IMR-90 (cell line): ENCODE results near the gene CTNS.

Experiments
- CEBPB ChIP-seq: IDR thresholded peaks from 2 replicates; pipeline ENCODE4 v1.6.1; 2012; ENCODE audit warnings: low read depth, low read length, improper control_type of control experiment
- CHD1 ChIP-seq: IDR thresholded peaks from 2 replicates; pipeline ENCODE4 v1.6.1; 2012; ENCODE audit warnings: low read depth, low read length, improper control_type of control experiment
- CTCF ChIP-seq: conservative IDR thresholded peaks from 2 replicates; pipeline ENCODE4 v1.5.1; 2012; ENCODE audit warnings: mild to moderate bottlenecking, low read depth, low read length, improper control_type of control experiment
- MAFK ChIP-seq: IDR thresholded peaks from 2 replicates; pipeline ENCODE4 v1.6.1; 2012; ENCODE audit warnings: low read depth, low read length, improper control_type of control experiment
- MAZ ChIP-seq: IDR thresholded peaks from 2 replicates; pipeline ENCODE4 v1.6.1; 2012; ENCODE audit warnings: low read depth, mild to moderate bottlenecking, low read length, improper control_type of control experiment, moderate library complexity, borderline replicate concordance
- MXI1 ChIP-seq: IDR thresholded peaks from 2 replicates; pipeline ENCODE4 v1.6.1; 2012; ENCODE audit warnings: low read depth, mild to moderate bottlenecking, low read length, moderate library complexity, borderline replicate concordance
- NFE2L2 ChIP-seq: fragments of 150-350 bp; IDR thresholded peaks from 2 replicates; pipeline ENCODE4 v1.6.1; 2016; ENCODE audit warnings: low read depth, mild to moderate bottlenecking, low read length
- POLR2A ChIP-seq: IDR thresholded peaks from 2 replicates; pipeline ENCODE4 v1.6.1; 2012; ENCODE audit warnings: mild to moderate bottlenecking, low read depth, low read length
- RAD21 ChIP-seq: IDR thresholded peaks from 2 replicates; pipeline ENCODE4 v1.6.1; 2012; ENCODE audit warnings: low read length, improper control_type of control experiment
- RFX5 ChIP-seq: IDR thresholded peaks from 2 replicates; pipeline ENCODE4 v1.8.0; 2012; ENCODE audit warnings: low read depth, mild to moderate bottlenecking, low read length, moderate library complexity
- USF2 ChIP-seq: fragments of 150-350 bp; IDR thresholded peaks from 2 replicates; pipeline ENCODE4 v1.6.1; 2017; ENCODE audit warnings: mild to moderate bottlenecking, antibody characterized with exemption, low read length, low read depth

- TF ChIP-seq POLR2A = no peak
- TF ChIP-seq MAZ = no peak
- TF ChIP-seq CTCF = no peak
- no peak for TF ChIP-seq RAD21
- TF ChIP-seq CEBPB = no peak
- no peak for TF ChIP-seq MAFK
- no peak for TF ChIP-seq CHD1
- no peak for TF ChIP-seq MXI1
- no peak for TF ChIP-seq USF2
- TF ChIP-seq RFX5 = no peak
- TF ChIP-seq NFE2L2 = no peak
Measured at GRCh38 chr17:3596804-3597464, 39.6 kb upstream of the CTNS start.
